Measurements from ENCODE around the gene ZHX3.

Gene ZHX3

DNA sequence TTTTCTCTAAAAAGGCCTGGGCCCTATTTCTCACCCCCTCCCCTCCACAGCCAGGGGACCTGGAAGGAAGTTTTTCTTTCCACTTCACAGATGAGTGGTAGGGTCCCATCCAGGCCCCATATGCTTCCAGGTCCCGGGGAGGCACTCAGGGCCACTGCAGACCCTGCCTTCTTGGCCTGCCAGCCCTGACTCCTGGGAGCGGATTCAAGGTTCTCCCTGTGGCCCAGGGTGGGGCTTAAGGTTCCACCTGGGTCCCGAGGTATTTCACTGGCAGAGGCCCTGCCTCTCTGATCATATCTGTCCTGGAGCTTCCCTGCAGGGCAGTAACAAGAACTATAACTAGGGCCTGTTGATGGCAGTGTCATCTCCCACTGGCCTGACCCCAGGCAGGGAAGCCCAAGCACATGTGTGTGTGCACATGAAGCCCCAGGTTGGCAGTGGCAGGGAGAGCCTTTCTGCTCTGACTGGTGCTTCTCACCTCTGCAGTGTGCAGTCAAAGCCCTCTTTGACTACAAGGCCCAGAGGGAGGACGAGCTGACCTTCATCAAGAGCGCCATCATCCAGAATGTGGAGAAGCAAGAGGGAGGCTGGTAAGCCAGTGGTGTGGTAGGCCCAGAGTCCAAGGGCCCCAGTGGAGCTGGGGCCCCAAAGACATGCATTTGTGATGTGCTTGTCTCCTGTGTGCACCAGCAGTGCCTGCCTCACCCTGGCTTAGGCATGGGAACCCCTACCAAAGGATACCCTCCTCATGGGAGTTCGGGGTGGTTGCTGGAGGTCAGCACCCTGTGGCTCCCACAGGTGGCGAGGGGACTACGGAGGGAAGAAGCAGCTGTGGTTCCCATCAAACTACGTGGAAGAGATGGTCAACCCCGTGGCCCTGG is 149.0 kb downstream of the ZHX3 start:
- DNase-seq: peak; percentile 12

DNA sequence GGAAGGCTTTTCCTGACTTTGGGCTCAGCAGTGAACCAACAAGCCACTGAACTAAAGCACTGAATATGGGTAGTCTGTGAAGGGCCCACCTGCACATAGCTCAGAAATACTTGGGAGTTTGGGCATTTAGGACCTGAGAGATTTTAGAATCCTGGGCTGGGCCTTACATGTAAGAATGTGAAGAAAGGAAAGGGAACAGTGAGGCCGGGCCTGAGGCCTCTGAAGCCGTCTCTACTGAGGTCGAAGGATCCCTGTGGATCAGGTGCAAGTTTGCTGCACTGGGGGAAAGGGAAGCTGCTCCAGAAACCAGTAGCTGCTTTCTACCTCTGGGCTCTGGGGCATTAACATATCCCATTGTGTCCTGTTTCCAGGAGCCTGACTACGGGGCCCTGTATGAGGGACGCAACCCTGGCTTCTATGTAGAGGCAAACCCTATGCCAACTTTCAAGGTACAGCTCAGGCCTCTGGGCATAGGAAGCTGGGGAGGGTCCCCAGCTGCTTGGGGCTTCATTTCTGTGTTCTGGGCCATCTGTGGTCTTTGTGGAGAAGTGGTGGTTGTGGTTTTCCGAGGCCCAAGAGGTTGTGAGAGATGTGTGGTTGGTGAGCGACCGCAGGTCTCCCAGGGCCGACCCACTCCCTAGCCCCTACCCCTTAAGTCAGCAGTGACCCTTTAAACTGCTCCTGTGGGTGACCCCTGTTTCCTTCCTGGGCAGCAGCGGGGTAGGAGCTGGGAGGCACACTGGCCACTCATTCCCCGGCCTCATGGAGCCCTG is 149.9 kb downstream of the ZHX3 start:
- DNase-seq: peak; percentile 15

DNA sequence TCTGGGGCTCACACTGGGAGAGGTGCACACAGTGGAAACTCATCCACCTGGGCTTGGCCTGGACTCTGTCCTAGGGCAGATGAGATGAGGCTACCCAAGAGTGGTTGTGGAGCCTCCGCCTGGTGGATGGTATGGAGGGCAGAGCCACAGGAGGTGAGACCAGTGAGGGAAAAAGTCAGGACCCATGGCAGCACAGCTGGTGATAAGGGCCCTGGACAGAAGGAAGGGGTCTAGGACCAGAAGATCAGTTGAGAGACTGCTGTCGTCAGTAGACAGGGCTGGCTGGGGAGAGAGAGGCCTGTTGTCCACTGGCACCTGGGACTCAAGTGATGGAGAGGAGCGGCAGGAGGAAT is 150.4 kb downstream of the ZHX3 start:
- DNase-seq: peak; percentile 2

DNA sequence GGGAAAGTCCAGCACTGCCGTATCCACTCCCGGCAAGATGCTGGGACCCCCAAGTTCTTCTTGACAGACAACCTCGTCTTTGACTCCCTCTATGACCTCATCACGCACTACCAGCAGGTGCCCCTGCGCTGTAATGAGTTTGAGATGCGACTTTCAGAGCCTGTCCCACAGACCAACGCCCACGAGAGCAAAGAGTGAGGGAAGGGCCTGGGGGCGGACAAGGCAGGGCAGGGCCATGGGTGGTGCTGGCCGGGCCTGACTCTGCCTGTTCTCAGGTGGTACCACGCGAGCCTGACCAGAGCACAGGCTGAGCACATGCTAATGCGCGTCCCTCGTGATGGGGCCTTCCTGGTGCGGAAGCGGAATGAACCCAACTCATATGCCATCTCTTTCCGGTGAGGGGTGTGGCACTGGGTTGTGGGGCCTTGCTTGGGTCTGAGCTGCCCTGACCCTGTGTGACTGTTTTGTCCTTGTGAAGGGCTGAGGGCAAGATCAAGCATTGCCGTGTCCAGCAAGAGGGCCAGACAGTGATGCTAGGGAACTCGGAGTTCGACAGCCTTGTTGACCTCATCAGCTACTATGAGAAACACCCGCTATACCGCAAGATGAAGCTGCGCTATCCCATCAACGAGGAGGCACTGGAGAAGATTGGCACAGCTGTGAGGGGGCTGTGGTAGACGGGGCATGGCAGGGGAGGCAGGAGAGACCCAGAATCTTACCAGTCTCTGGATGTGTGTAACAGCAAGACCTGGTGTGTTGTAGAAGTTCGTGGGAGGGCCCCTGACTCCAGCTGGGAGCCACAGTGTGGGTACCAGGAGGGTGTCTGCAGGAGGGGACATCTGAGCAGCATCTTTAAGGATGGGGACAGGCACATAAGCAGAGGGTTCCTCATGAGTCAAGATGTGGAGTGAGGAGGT is 151.1 kb downstream of the ZHX3 start:
- peak; percentile 6 for DNase-seq

DNA sequence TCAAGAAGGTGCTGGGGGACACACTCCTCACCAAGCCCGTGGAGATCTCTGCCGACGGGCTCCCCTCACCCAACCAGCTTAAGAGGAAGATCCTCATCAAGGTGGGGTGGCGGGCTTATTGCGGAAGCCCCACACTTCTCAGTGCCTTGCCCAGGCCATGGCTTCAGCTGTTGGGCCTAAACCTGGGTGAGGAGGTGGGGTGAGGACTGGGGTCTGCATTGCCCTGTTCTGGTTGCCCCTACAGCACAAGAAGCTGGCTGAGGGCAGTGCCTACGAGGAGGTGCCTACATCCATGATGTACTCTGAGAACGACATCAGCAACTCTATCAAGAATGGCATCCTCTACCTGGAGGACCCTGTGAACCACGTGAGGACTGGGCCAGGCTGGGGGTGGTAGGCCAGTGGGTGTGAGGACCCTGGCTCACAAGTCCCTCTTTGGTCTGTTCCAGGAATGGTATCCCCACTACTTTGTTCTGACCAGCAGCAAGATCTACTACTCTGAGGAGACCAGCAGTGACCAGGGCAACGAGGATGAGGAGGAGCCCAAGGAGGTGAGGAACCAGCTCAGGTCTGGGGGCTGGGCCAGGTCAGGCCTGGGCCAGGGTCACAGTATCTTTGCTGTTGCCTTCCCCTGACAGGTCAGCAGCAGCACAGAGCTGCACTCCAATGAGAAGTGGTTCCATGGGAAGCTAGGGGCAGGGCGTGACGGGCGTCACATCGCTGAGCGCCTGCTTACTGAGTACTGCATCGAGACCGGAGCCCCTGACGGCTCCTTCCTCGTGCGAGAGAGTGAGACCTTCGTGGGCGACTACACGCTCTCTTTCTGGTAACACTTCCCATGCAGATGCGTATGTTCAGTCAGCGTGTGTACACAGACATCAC is 152.3 kb downstream of the ZHX3 start:
- DNase-seq: no peak

DNA sequence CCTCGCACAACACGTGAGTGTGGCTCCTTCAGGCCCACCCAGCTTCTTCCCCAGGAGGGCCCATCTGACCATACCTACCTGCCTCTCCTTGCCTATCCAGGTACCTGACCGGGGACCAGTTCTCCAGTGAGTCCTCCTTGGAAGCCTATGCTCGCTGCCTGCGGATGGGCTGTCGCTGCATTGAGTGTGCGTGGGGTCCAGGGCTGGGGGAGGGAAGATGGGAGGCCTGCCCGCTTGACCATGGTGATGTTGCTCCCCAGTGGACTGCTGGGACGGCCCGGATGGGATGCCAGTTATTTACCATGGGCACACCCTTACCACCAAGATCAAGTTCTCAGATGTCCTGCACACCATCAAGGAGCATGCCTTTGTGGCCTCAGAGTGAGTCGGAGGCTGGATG is 153.7 kb downstream of the ZHX3 start:
- no peak for DNase-seq

DNA sequence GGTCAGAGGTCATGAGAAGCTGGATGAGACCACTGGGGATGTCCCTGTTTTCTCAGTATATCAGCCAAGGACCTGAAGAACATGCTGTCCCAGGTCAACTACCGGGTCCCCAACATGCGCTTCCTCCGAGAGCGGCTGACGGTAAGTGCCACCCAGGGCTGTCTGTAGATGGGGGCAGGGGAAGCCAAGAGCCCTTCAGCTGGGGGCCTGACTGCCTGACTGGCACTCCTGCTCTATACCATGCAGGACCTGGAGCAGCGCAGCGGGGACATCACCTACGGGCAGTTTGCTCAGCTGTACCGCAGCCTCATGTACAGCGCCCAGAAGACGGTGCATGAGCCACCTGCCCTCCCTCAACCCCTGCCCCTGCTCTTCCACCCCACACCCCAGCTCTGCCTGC is 155.1 kb downstream of the ZHX3 start:
- DNase-seq: no peak

DNA sequence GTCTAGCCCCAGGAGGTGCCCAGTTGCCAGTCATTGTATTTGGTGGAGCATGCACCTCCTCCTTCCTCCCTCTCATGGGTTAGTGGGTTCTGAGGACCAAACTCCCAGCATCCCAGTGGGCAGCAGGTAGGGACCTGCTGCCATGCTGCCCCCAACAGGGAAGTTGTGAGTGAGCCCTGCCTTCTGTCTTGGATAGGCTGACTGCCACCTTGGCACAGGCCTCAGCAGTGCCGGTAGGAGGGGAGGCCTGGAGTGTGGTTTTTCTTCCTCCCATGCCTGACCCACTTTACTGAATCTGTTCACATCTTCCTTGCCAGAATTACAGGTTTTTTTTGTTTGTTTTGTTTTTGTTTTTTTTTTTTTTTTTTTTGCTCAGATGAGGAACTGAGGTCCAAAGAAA is 155.6 kb downstream of the ZHX3 start:
- no peak for DNase-seq

DNA sequence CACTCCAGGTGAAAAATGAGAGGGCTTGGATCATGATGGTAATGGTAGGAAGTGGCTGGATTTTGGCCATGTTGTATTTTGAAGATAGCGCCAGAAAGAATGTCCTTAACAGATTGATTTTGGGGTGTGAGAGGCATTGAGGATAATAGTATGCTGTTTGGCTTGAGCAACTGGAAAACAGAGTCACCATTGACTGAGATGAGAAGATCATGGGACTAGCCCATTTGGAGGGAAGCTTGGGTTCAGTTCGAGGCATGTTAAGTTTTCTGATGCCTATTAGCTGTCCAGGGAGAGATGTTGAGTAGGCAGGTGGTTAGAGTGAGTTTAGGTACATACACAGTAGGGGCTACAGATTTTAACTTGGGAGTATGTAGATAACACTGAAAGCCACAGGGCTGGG is 156.8 kb downstream of the ZHX3 start:
- DNase-seq: no peak

DNA sequence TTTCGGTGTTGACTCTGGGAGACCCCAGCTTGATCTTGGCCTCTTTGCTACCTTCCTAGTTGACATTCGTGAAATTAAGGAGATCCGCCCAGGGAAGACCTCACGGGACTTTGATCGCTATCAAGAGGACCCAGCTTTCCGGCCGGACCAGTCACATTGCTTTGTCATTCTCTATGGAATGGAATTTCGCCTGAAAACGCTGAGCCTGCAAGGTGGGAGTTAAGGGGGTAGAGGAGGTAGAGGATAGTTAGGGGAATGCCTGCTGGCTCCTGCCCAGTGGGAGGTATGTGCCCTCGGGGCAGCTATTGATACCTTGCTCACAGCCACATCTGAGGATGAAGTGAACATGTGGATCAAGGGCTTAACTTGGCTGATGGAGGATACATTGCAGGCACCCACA is 158.0 kb downstream of the ZHX3 start:
- no peak for DNase-seq

DNA sequence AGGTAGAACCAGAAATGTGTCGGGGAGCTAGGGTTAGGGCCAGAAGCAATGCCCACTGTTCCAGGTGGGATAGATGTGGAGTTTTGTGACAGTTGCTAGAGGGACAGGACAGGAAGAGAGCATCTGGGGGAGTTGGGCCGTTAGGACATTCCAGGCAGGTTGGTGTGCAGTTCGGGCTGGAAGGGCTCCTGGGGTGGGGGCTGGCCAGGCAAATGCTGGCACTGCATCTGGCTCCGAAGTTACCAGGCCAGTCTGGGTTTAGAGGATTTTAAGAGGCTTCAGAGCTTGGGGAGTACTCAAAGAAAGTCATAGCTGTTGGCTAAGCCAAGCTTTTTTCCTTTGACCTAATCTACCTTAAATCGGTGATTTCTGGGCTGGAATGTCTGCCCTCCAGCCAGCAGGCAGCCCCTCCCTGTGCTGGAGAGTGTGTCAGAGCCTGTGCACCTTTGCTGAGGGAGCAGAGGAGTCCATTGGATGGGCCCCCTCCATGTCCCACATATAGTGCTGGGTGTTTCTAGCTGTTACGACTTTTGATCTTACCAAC is 159.4 kb downstream of the ZHX3 start:
- no peak for DNase-seq

DNA sequence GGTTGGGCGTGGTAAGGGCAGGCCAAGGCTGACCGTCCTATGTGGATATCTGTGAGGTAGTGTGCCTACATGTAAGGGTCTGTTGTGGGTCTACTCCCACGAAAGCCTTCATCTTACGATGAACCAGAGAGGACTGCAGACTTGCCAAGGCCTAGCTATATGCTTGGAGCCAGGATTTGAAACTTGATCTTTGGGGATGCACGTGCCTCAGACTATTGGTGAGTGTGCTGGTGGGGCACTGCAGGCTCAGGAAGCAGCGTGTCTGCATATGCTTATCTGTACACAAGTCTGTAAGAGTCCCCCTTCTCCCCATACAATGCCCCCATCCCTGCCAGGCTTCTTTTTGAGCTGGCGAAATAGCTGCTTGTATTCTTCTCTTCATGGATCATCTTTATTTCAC is 162.3 kb downstream of the ZHX3 start:
- no peak for DNase-seq

DNA sequence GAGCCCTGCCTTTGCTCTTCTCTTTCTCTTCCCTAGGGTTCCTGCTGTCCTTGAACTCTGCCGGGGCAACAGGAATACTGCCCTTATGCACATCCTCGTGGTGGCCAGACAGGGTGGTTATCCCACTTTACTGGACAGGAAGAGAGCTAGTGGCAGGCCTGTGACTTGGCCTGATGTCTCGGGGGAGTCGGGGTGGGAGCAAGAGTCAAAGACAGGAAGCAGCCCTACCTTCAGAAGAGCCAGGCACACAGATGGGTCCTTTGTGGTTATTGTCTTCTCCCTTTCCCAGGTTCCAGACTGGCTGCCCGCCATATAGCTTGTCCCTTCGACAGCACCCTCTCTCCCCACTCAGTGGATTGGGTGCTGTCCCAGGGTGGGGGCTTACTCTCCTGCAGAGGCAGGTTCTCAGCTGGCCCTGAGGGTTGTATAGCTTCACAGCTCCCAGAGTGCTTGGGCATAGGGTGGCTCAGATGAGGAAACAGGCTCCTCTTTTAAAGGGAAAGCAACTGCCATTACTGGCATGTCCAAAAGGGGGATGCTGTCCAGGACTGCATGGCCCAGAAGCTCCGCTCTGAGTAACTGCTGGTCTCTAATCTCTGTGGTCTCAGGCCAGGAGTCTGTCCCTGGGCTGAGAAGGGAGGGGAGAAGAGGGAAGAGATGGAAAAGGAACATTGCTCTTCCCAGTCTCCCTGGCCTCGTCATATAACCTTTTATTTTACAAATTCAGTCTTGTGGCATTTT is 162.9 kb downstream of the ZHX3 start:
- DNase-seq: no peak

DNA sequence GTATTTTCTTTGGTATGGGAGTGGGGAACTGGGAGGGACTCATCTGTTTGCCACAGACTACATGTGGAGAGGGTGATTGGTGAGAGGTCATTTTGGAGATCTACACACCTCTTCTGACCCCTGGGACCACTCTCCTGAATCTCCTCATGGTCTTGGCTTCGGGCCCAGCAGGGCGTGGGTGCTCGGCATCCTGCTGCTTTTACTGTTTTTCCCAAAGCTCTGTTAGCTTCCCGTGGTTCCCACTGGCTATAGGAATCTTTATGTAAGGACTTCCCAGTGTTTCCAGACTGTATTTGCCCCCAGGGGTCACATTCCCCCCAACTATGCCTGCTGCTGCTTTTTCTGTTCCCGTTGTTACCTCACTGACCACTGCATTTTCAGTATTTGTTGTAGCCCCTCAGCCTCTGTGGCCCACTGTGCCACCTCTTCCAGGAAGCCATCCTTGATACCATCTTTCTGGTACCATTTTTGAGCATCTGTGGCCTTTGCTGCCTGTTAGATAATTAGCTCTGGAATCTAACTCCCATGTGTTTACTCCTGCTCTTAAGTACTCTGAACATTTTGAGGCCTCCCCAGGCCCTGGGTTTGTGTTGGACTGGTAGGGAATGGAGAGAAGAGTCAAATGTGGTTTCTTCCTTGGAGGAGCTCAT is 165.3 kb downstream of the ZHX3 start:
- DNase-seq: no peak

DNA sequence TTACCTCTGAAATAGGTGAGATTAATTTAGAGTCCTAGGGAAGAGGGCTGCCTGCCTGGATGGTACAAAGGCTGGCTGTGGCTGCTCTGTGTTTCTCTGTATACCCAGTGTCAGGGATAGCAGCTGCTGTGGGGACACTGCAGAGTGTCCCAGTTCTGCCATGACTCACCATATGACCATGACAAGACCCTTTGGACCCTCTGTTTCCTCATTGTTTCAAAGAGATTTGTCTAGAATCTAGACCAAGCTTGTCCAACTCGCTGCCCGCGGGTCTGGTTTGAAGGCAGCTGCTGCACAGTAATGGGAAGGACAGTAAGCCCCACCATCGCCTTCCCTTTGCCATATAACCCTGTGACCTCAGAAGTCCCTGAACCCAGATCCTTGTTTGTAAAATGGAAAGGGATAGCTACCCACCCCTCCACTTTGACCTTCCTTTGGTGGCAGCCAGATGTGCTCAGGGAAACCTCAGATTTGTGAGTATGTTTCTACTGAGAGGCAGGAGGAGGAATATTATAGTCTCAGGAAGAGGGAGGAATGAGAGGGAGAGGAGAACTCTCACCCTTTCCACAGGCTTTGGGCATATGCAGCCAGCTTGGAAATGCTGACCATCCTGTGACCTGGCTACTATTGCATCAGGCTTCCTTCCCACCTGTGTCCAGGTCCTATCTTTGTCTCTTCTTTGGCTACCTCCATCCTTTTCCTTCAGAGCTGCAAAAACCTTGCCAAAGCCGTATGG is 166.2 kb downstream of the ZHX3 start:
- no peak for DNase-seq

DNA sequence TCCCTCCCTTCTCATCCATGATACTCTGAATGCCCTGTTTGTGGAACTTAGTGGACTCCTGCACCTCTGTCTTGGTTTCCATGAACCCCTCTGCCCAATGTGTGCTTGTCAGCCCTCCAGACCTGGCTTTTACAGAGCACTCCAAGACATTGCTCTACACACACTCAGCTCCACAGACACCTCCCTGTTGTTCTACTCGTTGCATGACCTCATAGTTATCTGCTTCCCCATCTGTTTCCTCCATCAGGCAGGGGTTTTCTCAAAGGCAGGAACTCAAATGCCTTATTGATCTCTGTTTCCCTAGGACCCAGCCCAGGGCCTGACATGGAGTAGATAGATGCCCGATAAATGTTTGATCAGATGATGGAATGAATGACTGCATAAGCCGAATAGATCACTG is 166.9 kb downstream of the ZHX3 start:
- no peak for DNase-seq

DNA sequence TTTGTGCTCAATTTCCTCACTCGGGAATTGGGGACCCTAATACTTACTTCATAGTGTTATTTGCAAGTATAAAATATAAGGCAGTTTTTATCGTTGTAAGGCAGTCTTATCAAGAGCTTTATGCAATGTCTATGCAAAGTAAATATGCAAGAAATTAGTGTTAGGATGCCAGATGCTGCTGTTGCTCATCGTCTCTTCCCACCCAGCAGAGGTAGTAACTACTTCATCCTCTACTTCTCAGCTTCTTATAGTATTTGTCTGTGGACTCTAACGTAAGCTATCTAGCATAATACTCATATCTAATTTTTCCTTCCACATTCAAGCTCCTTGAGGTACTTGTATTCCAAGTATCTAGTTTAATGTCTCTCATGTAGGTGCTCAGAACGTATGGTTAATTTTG is 168.6 kb downstream of the ZHX3 start:
- DNase-seq: no peak

DNA sequence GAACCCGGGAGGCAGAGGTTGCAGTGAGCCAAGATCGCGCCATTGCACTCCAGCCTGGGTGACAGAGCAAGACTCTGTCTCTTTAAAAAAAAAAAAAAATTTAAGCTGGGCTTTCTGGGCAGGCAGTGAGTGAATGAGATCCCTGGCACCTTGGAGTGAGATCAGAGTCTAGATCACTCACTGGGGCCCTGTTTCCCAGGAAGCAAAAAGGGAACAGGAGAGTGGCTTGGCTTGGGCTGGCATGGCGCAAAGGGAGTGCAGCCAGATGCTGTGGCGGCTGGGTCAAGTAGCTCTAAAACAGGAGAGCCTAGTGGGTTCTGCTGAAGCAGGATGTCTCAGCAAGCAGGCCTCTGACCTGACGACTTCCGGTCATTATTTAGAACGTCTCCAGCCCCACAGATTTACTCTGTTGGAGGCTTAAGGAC is 169.8 kb downstream of the ZHX3 start:
- no peak for DNase-seq

DNA sequence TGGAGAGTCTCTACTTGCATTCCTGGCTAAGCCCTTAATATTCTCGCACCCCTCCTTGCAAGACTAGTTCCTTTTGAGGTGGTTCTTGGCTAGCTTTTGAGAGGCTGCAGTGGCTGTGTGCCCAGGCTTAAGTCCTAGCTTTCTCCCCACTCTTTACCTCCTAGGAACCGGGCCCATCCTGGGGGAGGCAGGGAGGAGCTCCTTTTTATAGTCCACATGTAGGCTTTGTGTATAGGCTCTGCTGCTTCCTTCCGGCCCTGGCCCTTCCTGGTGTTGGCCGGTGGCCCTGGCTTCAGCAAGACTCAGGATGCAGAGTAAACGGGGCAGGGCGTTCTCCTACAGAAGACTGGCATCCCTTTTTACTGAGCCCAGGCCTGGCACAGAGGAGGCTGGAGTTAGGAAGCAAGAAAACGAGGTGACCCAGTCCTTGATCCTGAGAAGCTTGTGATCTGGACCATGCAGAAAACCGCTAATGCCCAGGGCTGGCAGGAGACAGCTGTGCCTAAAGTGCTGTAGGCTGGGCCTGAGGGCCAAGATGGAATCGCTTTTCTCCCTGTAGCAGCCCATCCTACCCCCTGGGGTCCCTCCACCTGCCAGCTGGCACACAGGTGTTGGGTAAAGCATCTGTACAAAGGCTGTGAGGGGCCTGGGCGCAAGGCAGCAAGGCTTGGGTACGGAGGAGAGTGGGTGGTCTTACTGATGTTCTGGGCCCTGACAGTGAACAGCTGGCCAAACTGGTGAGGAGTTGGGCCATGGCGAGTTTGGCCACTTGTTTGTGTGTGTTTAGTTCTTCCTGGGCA is 171.5 kb downstream of the ZHX3 start:
- DNase-seq: no peak

Measured in CD4-positive, alpha-beta T cell treated with Interleukin-15 for 1 hour (primary cell).